DOHH2 (cell line): ENCODE measurements around the gene MYCBPAP.

Experiments
- H3F3A ChIP-seq: fragments of 200-600 bp; sonication (generic), shearing (Covaris generic); 2 replicates; pipeline ENCODE4 v1.6.0; 2016; ENCODE audit warnings: antibody characterized with exemption, mild to moderate bottlenecking; ENCODE audit not compliant: control insufficient read depth, insufficient read depth
- H3K27ac ChIP-seq: fragments of 200-600 bp; sonication (generic); 2 replicates; pipeline ENCODE4 v1.5.1; 2014; ENCODE audit warnings: low read depth, mild to moderate bottlenecking, low read length, moderate library complexity
- H3K27me3 ChIP-seq: fragments of 200-600 bp; sonication (generic); 2 replicates; pipeline ENCODE4 v1.6.1; 2014; ENCODE audit warnings: mild to moderate bottlenecking, low read length, mixed read lengths; ENCODE audit not compliant: control insufficient read depth
- H3K36me3 ChIP-seq: fragments of 200-600 bp; sonication (generic); 2 replicates; pipeline ENCODE4 v1.6.1; 2014; ENCODE audit warnings: mild to moderate bottlenecking, low read length, moderate library complexity, mixed read lengths; ENCODE audit not compliant: control insufficient read depth
- H3K4me1 ChIP-seq: fragments of 200-600 bp; sonication (generic); 2 replicates; pipeline ENCODE4 v1.6.1; 2014; ENCODE audit warnings: mild to moderate bottlenecking, low read length, mixed read lengths; ENCODE audit not compliant: control insufficient read depth
- H3K4me2 ChIP-seq: fragments of 200-600 bp; sonication (generic); 2 replicates; pipeline ENCODE4 v1.6.0; 2014; ENCODE audit warnings: mild to moderate bottlenecking, low read length, moderate library complexity
- H3K4me3 ChIP-seq: fragments of 200-600 bp; sonication (generic); 2 replicates; pipeline ENCODE4 v1.5.1; 2014; ENCODE audit warnings: mild to moderate bottlenecking, low read length, mixed read lengths
- H3K79me2 ChIP-seq: fragments of 200-600 bp; sonication (generic); 2 replicates; pipeline ENCODE4 v1.6.1; 2014; ENCODE audit warnings: mild to moderate bottlenecking, low read length, mixed read lengths; ENCODE audit not compliant: control insufficient read depth
- H3K9me2 ChIP-seq: fragments of 200-600 bp; sonication (generic); replicated peaks from 2 replicates; pipeline ENCODE4 v1.6.1; 2014; ENCODE audit warnings: mild to moderate bottlenecking, low read length, mixed read lengths; ENCODE audit not compliant: control insufficient read depth
- H3K9me3 ChIP-seq: fragments of 200-600 bp; sonication (generic); 2 replicates; pipeline ENCODE4 v1.6.1; 2014; ENCODE audit warnings: antibody characterized with exemption, low read length, mixed read lengths; ENCODE audit not compliant: control insufficient read depth, insufficient read depth
- H4K20me1 ChIP-seq: fragments of 200-600 bp; sonication (generic); 2 replicates; pipeline ENCODE4 v1.6.0; 2014; ENCODE audit warnings: low read depth, mild to moderate bottlenecking, antibody characterized with exemption, low read length, moderate library complexity; ENCODE audit not compliant: control insufficient read depth, insufficient read depth
- EZH2phosphoT487 ChIP-seq: fragments of 200-600 bp; sonication (generic); IDR thresholded peaks from 2 replicates; pipeline ENCODE4 v1.6.1; 2017; ENCODE audit warnings: borderline replicate concordance, mild to moderate bottlenecking, antibody characterized with exemption, low read length, moderate library complexity, mixed read lengths
- TF ChIP-seq, protein P1 (sequence below): fragments of 200-600 bp; sonication (generic); IDR thresholded peaks from one replicate; pipeline ENCODE4 v1.5.1; 2014; ENCODE audit warnings: antibody characterized with exemption, mild to moderate bottlenecking, low read depth, low read length; ENCODE audit not compliant: poor library complexity, severe bottlenecking

The MYCBPAP gene

DNA sequence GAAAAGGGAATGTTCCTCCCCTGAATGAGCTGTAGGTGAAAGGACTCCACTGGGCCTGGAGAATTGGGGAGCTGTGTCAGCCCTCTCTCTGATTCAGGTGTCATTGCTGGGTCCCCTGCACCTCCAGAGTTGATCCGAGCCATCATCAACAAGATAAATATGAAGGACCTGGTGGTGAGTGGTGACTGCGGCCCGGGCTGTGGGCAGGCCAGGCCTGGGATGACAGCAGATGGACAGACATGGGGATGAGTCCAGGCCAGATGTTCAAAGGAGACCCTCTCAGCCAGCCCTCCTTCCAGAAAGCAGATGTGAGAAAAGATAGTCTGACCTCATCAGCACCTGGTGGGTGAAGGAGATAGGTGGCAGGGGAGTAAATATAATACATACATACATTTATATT is 44.1 kb upstream of the MYCBPAP start:
- no peaks in the 10 kb centered on the region for H3F3A ChIP-seq
- TF ChIP-seq, protein P1, sequence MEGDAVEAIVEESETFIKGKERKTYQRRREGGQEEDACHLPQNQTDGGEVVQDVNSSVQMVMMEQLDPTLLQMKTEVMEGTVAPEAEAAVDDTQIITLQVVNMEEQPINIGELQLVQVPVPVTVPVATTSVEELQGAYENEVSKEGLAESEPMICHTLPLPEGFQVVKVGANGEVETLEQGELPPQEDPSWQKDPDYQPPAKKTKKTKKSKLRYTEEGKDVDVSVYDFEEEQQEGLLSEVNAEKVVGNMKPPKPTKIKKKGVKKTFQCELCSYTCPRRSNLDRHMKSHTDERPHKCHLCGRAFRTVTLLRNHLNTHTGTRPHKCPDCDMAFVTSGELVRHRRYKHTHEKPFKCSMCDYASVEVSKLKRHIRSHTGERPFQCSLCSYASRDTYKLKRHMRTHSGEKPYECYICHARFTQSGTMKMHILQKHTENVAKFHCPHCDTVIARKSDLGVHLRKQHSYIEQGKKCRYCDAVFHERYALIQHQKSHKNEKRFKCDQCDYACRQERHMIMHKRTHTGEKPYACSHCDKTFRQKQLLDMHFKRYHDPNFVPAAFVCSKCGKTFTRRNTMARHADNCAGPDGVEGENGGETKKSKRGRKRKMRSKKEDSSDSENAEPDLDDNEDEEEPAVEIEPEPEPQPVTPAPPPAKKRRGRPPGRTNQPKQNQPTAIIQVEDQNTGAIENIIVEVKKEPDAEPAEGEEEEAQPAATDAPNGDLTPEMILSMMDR = no peak
- no peak for TF ChIP-seq EZH2phosphoT487
- H3K27ac ChIP-seq = no peak overlapping the region
- H3K4me1 ChIP-seq = peaks cover 5% of the 10 kb centered on the region
- H3K4me2 ChIP-seq = no peak overlapping the region
- no peaks in the 10 kb centered on the region for H3K9me3 ChIP-seq
- no peaks in the 10 kb centered on the region for H3K36me3 ChIP-seq
- H3K4me3 ChIP-seq = no peak overlapping the region
- no peaks in the 10 kb centered on the region for H3K27me3 ChIP-seq
- no peaks in the 10 kb centered on the region for H3K9me2 ChIP-seq
- H3K79me2 ChIP-seq = no peaks in the 10 kb centered on the region
- H4K20me1 ChIP-seq = no peaks in the 10 kb centered on the region

DNA sequence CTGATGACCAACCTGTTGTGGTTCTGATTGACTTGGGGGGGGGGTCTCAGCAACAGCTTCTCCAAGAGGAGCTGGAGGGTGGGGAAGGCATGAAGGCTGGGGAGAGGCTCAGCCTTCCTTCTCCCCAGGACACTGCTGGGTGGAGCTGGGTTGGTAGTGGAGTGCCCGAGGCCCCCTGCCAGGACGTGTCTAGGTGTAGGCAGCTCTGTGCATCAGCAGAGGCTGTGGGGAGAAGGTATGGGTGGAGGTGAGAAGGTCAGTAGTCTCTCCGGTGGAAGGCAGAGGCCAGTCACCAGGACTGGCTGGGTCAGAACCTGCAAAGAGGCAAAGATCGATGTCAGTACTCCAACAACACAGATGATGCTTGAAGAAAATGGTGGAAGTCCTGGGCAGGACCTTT is 43.5 kb upstream of the MYCBPAP start:
- Histone ChIP-seq H3K36me3 (no peaks in the 10 kb centered on the region), H3K27me3 (no peaks in the 10 kb centered on the region), H3F3A (no peaks in the 10 kb centered on the region), H3K27ac (no peak overlapping the region), H3K9me3 (no peaks in the 10 kb centered on the region), H3K79me2 (no peaks in the 10 kb centered on the region), H3K4me1 (peaks cover 5% of the 10 kb centered on the region), H4K20me1 (no peaks in the 10 kb centered on the region), H3K4me2 (no peak overlapping the region), H3K9me2 (no peaks in the 10 kb centered on the region), H3K4me3 (no peak overlapping the region)
- TF ChIP-seq EZH2phosphoT487 = no peak
- TF ChIP-seq, protein P1 = no peak

GRCh38 chr17:50465171-50465570 is 43.1 kb upstream of the MYCBPAP start:
- H3K27me3 ChIP-seq = no peaks in the 10 kb centered on the region
- no peaks in the 10 kb centered on the region for H3K79me2 ChIP-seq
- H3K4me2 ChIP-seq = no peak overlapping the region
- no peaks in the 10 kb centered on the region for H3K9me2 ChIP-seq
- no peaks in the 10 kb centered on the region for H4K20me1 ChIP-seq
- no peaks in the 10 kb centered on the region for H3K36me3 ChIP-seq
- H3F3A ChIP-seq = no peaks in the 10 kb centered on the region
- TF ChIP-seq, protein P1 = no peak
- TF ChIP-seq EZH2phosphoT487 = no peak
- no peak overlapping the region for H3K4me3 ChIP-seq
- peaks cover 5% of the 10 kb centered on the region for H3K4me1 ChIP-seq
- no peak overlapping the region for H3K27ac ChIP-seq
- H3K9me3 ChIP-seq = no peaks in the 10 kb centered on the region

DNA sequence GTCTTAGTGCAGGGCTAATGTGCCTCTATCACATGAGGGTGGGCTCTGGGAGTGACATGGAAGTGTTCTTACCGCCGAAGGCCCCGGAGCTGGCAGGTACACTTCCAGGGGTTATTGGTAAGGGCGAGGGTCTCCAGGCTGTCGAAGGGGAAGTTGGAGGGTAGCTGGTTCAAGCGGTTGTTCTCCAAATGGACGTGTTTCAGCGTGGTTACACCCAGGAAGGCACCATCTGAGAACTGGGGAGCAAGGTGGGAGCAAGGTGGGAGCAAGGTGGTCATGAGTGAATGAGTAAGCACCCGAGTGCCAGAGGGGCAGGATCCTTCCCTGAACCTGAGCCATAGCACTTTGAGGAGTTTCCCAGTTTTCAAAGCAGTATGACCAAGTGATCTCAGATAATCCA is 42.6 kb upstream of the MYCBPAP start:
- no peaks in the 10 kb centered on the region for H3K36me3 ChIP-seq
- H3K4me3 ChIP-seq = no peak overlapping the region
- no peaks in the 10 kb centered on the region for H3F3A ChIP-seq
- TF ChIP-seq, protein P1 = no peak
- no peak for TF ChIP-seq EZH2phosphoT487
- H3K4me1 ChIP-seq = peaks cover 5% of the 10 kb centered on the region
- H3K4me2 ChIP-seq = no peak overlapping the region
- no peaks in the 10 kb centered on the region for H3K27me3 ChIP-seq
- no peaks in the 10 kb centered on the region for H4K20me1 ChIP-seq
- H3K9me2 ChIP-seq = no peaks in the 10 kb centered on the region
- H3K9me3 ChIP-seq = no peaks in the 10 kb centered on the region
- no peak overlapping the region for H3K27ac ChIP-seq
- no peaks in the 10 kb centered on the region for H3K79me2 ChIP-seq
